ACHN (cell line): ENCODE data around the gene LRRC75B.

Experiments
- DNase-seq: peaks from one replicate; pipeline ENCODE4 v3.0.0-alpha.2; 2015
- in situ Hi-C: cut with HindIII; loops from 2 replicates; pipeline ENCODE4 v1.10.0; 2017; ENCODE audit warnings: low sequenced_read_pairs, low pct_ligation_motif_present, low pct_unique_long_range_greater_than_20kb

Gene LRRC75B

GRCh38 chr22:24541681-24542515 is 51.0 kb downstream of the LRRC75B start:
- DNase-seq = no peak
- in situ Hi-C loops = no loop called here

DNA sequence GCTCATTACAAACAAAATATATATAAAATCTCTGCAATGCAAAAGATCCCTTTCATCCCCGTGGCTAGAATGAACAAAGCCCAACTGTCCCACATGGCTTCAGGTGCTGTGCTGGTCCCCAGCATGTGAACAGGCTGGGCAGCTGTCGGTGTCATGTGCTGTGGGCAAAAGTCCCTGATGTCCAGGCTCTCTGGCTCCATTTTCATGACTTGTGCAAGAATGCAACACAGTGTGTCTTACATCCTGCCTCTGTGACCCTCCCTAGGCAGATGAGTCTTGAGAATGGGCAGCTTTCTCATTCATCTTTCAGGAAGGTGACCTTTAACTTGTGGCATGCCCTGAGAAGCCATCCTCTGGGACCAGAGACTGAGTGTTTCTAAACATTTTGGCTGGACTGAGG is 52.4 kb downstream of the LRRC75B start:
- DNase-seq = no peak
- in situ Hi-C loops = no loop called here

DNA sequence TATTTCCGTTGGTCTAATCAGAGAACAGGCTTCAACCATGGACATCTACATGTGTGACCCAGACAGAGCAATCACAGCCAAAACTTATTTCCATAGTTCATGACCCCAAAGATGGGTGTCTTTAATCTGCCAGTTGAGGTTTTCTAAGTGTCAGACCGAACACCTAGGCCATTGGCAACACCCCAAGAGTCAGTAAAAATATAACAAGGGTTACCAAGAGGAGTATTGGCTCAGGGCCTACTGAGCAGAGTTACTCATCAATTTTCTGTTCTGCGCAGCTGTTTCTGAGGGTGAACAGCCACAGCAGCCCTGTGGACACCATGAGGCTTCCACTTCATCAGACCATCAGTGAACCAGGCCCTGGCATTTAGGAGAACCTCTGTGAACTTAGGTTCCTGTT is 56.8 kb downstream of the LRRC75B start:
- in situ Hi-C loops = no loop called here
- peak; percentile 10 for DNase-seq
